Karpas-422 (cell line): Measurements from ENCODE around the gene GAREM2. TPM values are rescaled to one million over a fixed set of nuclear protein-coding genes. Genes with fewer than 3 reads are reported as not detected.

ENCODE experiments used
- DNase-seq: peaks from one replicate; pipeline ENCODE4 v3.0.0-alpha.2; 2015
- H2AFZ ChIP-seq: fragments of 200-600 bp; sonication (generic); 2 replicates; pipeline ENCODE4 v1.6.1; 2014; ENCODE audit warnings: antibody characterized with exemption, low read length, mixed read lengths
- H3K27ac ChIP-seq: fragments of 200-600 bp; sonication (generic); 2 replicates; pipeline ENCODE4 v1.5.1; 2014; ENCODE audit warnings: mild to moderate bottlenecking, low read length, moderate library complexity
- H3K27me3 ChIP-seq: fragments of 200-600 bp; sonication (generic); 2 replicates; pipeline ENCODE4 v1.6.1; 2014; ENCODE audit warnings: low read length, mixed read lengths
- H3K36me3 ChIP-seq: fragments of 200-600 bp; sonication (generic); 2 replicates; pipeline ENCODE4 v1.6.1; 2014; ENCODE audit warnings: low read length, mixed read lengths; ENCODE audit not compliant: insufficient read depth
- H3K4me1 ChIP-seq: fragments of 200-600 bp; sonication (generic); 2 replicates; pipeline ENCODE4 v1.6.1; 2014; ENCODE audit warnings: mild to moderate bottlenecking, low read length, mixed read lengths
- H3K4me2 ChIP-seq: fragments of 200-600 bp; sonication (generic); 2 replicates; pipeline ENCODE4 v1.6.1; 2014; ENCODE audit warnings: low read length, low read depth, mild to moderate bottlenecking; ENCODE audit not compliant: poor library complexity, severe bottlenecking
- H3K4me3 ChIP-seq: fragments of 200-600 bp; sonication (generic); 2 replicates; pipeline ENCODE4 v1.5.1; 2014; ENCODE audit warnings: mild to moderate bottlenecking, antibody characterized with exemption, low read length, mixed read lengths
- H3K79me2 ChIP-seq: fragments of 200-600 bp; sonication (generic); 2 replicates; pipeline ENCODE4 v1.6.1; 2014; ENCODE audit warnings: mild to moderate bottlenecking, low read length, mixed read lengths
- H3K9ac ChIP-seq: fragments of 200-600 bp; sonication (generic); 2 replicates; pipeline ENCODE4 v1.6.0; 2014; ENCODE audit warnings: low read length
- H3K9me2 ChIP-seq: fragments of 200-600 bp; sonication (generic), shearing (Covaris generic); replicated peaks from 2 replicates; pipeline ENCODE4 v1.6.0; 2014; ENCODE audit warnings: mild to moderate bottlenecking, low read length, moderate library complexity; ENCODE audit not compliant: insufficient read depth
- H3K9me3 ChIP-seq: fragments of 300-700, 200-600 bp; sonication (generic); 2 replicates; pipeline ENCODE4 v1.6.1; 2014; ENCODE audit warnings: low read length, mixed read lengths
- H4K20me1 ChIP-seq: fragments of 200-600 bp; sonication (generic); 2 replicates; pipeline ENCODE4 v1.6.1; 2014; ENCODE audit warnings: mild to moderate bottlenecking, antibody characterized with exemption, low read length, low read depth; ENCODE audit not compliant: insufficient read depth
- total RNA-seq: library from RNA; depleted of rRNA; stranded (reverse); fragments of >200 nt; shearing (Covaris generic); gene quantifications from 2 replicates; pipeline ENCODE4 v1.2.3, GENCODE V29; 2014; ENCODE audit warnings: low replicate concordance

Gene GAREM2
- total RNA-seq, 1 experiment from 2014 or later, result not detected

DNA sequence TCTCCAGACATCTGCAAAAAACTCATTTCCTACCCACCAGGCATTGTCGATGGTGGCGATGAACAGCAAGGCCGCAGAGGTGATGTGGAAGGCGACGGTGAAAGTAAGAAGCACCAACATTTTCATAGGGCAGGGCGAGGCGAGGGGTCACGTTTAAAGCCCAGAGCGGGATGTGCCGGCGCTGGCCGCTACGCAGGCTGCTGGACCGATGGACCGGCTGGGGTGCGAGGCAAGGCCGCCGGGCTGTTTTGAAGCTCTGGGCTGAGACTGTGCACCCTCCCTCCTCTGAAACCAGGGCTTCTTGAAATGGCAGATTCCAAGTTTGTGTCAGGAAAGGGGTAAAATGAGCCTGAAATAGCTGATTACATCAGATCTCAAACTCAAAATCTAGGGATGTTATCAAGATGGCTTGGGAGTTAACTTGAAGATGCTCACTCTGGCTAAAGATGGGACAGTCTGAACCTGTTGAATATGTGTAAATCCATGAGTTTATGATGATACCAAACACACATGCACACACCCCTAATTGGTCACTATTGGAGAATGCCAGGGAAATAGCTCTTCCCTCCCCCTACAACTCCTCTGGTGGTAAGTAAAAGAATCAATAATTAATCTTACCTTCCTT is 31.6 kb upstream of the GAREM2 start:
- Histone ChIP-seq H3K4me2 (no peak overlapping the region), H3K4me3 (no peak overlapping the region), H3K27ac (no peak overlapping the region), H3K36me3 (no peaks in the 10 kb centered on the region), H2AFZ (no peak overlapping the region), H3K4me1 (no peaks in the 10 kb centered on the region), H3K27me3 (no peaks in the 10 kb centered on the region), H3K9ac (no peak overlapping the region), H3K79me2 (no peaks in the 10 kb centered on the region), H3K9me2 (no peaks in the 10 kb centered on the region), H3K9me3 (no peaks in the 10 kb centered on the region), H4K20me1 (no peaks in the 10 kb centered on the region)
- DNase-seq, result no peak

DNA sequence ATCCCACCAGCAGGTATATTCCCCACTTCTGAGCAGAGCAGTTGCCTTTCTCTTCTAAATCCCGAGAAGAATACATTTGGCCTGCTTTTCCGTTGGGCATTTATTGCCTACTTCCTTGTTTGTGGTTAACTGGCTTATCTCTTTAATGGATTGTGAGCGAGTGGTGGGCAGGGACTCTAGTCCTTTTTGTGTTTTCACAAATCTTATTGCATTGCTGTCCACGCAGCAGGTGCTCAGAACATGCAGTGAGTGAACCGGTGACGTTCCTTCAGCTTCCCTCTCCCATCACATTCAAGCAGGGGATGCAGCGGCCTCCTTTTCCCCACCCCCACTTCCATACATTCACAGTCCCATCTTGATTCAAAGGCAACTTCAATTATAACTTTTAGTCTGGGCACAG is 28.9 kb upstream of the GAREM2 start:
- DNase-seq, result no peak
- Histone ChIP-seq H3K36me3 (no peaks in the 10 kb centered on the region), H4K20me1 (no peaks in the 10 kb centered on the region), H3K9me2 (no peaks in the 10 kb centered on the region), H3K4me1 (no peaks in the 10 kb centered on the region), H3K9ac (no peak overlapping the region), H3K4me3 (no peak overlapping the region), H3K79me2 (no peaks in the 10 kb centered on the region), H3K27me3 (no peaks in the 10 kb centered on the region), H3K4me2 (no peak overlapping the region), H3K27ac (no peak overlapping the region), H3K9me3 (no peaks in the 10 kb centered on the region), H2AFZ (no peak overlapping the region)

DNA sequence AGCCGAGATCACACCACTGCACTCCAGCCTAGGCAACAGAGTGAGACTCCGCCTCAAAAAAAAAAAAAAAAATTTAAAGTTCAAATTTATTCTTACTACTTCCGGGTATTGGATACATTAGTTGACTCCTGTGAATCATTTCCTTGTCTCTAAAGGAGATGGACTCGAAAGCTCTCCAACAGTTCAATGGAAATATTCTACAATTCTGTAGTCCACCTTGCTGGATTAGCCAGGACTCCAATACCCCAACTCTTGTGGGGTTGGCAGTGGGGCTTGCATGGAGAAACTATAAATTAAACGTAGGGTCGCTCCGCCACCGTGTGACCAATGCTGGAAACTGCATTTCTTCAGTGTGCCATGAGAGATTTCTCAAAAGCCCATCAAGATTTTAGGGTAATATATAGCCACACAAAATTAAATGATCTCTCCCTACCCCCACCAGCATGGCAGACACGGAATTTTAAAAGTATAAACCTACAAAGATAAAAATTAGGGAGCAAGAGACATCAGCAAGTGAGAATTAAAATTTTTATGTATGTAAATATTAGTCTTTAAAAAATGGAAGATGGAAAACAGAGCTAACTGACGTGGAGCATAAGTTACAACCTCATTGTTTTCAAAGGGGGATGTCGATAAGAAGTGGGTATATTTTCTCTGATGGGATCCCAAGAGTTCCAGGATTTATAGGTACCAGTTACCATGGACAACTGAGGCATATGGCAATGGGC is 27.8 kb upstream of the GAREM2 start:
- no peaks in the 10 kb centered on the region for H3K27me3 ChIP-seq
- H4K20me1 ChIP-seq, result no peaks in the 10 kb centered on the region
- no peaks in the 10 kb centered on the region for H3K79me2 ChIP-seq
- no peak overlapping the region for H2AFZ ChIP-seq
- no peaks in the 10 kb centered on the region for H3K9me3 ChIP-seq
- no peaks in the 10 kb centered on the region for H3K4me1 ChIP-seq
- no peaks in the 10 kb centered on the region for H3K9me2 ChIP-seq
- H3K9ac ChIP-seq, result no peak overlapping the region
- peak overlapping the region; percentile 16 for H3K4me2 ChIP-seq
- H3K4me3 ChIP-seq, result no peak overlapping the region
- H3K36me3 ChIP-seq, result no peaks in the 10 kb centered on the region
- no peak overlapping the region for H3K27ac ChIP-seq
- peak; percentile 89 for DNase-seq

DNA sequence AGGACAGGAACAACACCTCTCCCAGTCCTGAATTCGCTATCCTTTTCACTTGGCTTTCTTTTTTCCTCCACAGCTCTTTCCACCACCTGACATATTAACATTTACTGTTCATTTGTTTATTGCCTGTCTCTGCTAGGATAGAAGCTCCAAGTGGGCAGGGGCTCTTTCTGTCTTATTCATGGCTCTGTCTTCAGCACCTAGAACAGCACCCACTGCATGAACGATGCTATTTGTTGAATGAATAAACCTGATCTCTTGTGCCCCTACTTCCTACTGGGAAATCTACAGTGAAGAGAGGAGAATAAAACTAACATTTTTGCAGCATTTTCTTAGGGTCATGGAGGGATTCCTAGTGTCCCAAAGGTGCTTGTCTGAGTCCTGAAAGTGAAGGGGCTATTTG is 24.4 kb upstream of the GAREM2 start:
- Histone ChIP-seq H3K27me3 (no peaks in the 10 kb centered on the region), H3K9me2 (no peaks in the 10 kb centered on the region), H3K4me1 (no peaks in the 10 kb centered on the region), H3K4me3 (no peak overlapping the region), H4K20me1 (no peaks in the 10 kb centered on the region), H3K36me3 (no peaks in the 10 kb centered on the region), H3K9ac (no peak overlapping the region), H3K79me2 (no peaks in the 10 kb centered on the region), H2AFZ (no peak overlapping the region), H3K9me3 (no peaks in the 10 kb centered on the region), H3K27ac (no peak overlapping the region), H3K4me2 (no peak overlapping the region)
- DNase-seq, result no peak

DNA sequence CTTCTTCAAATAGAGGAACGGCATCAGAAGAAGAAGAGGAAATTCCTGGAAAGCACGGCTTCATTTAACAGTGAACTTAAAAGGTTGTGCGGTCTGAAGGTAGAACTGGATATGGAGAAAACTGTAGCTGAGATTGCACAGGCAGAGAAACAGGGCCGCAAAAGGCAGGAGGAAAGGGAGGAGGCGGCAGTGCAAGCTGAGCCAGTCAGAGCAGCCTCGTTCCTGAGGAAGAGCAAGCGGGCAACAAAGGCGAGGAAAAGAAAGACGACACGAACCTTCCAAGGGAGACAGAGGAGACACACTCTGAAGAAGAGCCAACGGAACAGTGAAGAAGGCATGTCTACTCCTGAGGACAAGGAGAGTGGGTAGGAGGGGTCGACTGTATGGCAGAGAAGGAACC is 22.6 kb upstream of the GAREM2 start:
- Histone ChIP-seq H3K27me3 (no peaks in the 10 kb centered on the region), H3K79me2 (no peaks in the 10 kb centered on the region), H3K9ac (no peak overlapping the region), H3K4me1 (no peaks in the 10 kb centered on the region), H3K4me2 (no peak overlapping the region), H3K27ac (no peak overlapping the region), H3K9me3 (no peaks in the 10 kb centered on the region), H3K4me3 (no peak overlapping the region), H2AFZ (no peak overlapping the region), H4K20me1 (no peaks in the 10 kb centered on the region), H3K36me3 (no peaks in the 10 kb centered on the region), H3K9me2 (no peaks in the 10 kb centered on the region)
- DNase-seq, result no peak

DNA sequence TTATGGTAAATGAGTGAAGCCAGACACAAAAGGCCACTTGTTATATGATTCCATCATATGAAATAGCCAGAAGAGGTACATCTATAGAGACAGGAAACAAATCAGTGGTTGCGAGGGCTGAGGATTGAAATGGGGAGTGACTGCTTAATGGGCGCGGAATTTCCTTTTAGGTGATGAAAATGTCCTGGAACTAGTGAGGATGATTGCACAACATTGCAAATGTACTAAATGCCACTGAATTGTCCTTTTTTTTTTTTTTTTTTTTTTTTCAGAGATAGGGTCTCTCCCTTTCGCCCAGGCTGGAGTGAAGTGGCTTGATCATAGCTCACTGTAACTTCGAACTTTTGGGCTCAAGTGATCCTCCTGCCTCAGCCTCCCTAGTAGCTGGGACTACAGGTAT is 15.3 kb upstream of the GAREM2 start:
- H3K4me3 ChIP-seq, result no peak overlapping the region
- no peak overlapping the region for H2AFZ ChIP-seq
- no peaks in the 10 kb centered on the region for H3K36me3 ChIP-seq
- H3K9me3 ChIP-seq, result no peaks in the 10 kb centered on the region
- H3K4me2 ChIP-seq, result no peak overlapping the region
- no peak for DNase-seq
- no peaks in the 10 kb centered on the region for H3K79me2 ChIP-seq
- no peaks in the 10 kb centered on the region for H4K20me1 ChIP-seq
- no peaks in the 10 kb centered on the region for H3K9me2 ChIP-seq
- no peak overlapping the region for H3K27ac ChIP-seq
- H3K4me1 ChIP-seq, result no peaks in the 10 kb centered on the region
- H3K27me3 ChIP-seq, result no peaks in the 10 kb centered on the region
- no peak overlapping the region for H3K9ac ChIP-seq

DNA sequence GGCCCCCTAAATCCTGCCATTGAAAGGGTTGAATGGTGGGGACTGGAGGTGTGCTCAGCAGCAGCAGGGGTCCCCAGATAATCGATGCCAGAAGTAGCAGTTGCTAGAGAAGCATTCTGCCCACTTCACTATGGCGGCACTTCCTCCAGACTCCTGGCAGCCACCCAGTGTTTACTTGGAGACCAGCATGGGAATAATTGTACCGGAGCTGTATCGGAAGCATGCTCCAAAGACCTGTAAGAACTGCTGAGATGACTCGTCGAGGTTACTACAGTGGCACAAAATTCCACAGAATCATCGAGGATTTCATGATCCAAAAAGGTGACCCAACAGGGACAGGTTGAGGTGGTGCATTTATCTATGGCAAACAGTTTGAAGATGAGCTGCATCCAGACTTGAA is 11.0 kb upstream of the GAREM2 start:
- H4K20me1 ChIP-seq, result no peaks in the 10 kb centered on the region
- no peak overlapping the region for H3K27ac ChIP-seq
- H3K36me3 ChIP-seq, result no peaks in the 10 kb centered on the region
- no peaks in the 10 kb centered on the region for H3K9me2 ChIP-seq
- no peak overlapping the region for H3K4me2 ChIP-seq
- H3K4me1 ChIP-seq, result no peaks in the 10 kb centered on the region
- H3K9me3 ChIP-seq, result no peaks in the 10 kb centered on the region
- H3K9ac ChIP-seq, result no peak overlapping the region
- no peak overlapping the region for H2AFZ ChIP-seq
- no peaks in the 10 kb centered on the region for H3K27me3 ChIP-seq
- H3K4me3 ChIP-seq, result no peak overlapping the region
- no peak for DNase-seq
- H3K79me2 ChIP-seq, result no peaks in the 10 kb centered on the region

DNA sequence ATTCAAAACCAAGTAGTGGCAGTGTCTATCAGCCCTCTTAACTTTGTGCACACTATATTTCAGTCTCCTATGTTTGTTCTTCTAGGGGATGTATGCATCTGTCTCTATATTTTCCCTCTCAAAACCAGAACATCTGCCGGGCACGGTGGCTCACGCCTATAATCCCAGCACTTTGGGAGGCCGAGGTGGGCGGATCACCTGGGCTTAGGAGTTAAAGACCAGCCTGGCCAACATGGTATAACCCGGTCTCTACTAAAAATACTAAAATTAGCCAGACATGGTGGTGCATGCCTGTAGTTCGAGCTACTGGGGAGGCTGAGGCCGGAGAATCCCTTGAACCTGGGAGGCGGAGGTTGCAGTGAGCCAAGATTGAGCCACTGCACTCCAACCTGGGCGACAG is 9.9 kb upstream of the GAREM2 start:
- Histone ChIP-seq H4K20me1 (no peaks in the 10 kb centered on the region), H3K27me3 (no peaks in the 10 kb centered on the region), H3K9ac (no peak overlapping the region), H3K4me3 (no peak overlapping the region), H3K4me2 (no peak overlapping the region), H3K9me3 (no peaks in the 10 kb centered on the region), H3K9me2 (no peaks in the 10 kb centered on the region), H3K4me1 (no peaks in the 10 kb centered on the region), H3K79me2 (no peaks in the 10 kb centered on the region), H3K27ac (no peak overlapping the region), H2AFZ (no peak overlapping the region), H3K36me3 (no peaks in the 10 kb centered on the region)
- DNase-seq, result no peak
